ENCODE measurements around the gene TMEM187. TPM values are rescaled to one million over a fixed set of nuclear protein-coding genes. Genes with fewer than 3 reads are reported as not detected.
A peak's percentile ranks its signal among the peaks of the same experiment; 100 is the strongest.

The TMEM187 gene
- total RNA-seq, 1 donor from 2014 or later = 5.3 TPM

- Histone ChIP-seq H3K4me3 (ENCODE audit: low read depth, low read length) (no peak overlapping the region), H3K36me3 (ENCODE audit: control insufficient read depth, insufficient read depth, low read length) (peaks cover 11% of the 10 kb centered on the region), H3K27me3 (ENCODE audit: control insufficient read depth, insufficient read depth, low read length) (no peaks in the 10 kb centered on the region)
- no peak for FAIRE-seq
- DNase-seq (ENCODE audit: low read depth) = no peak
- TF ChIP-seq, protein P1, sequence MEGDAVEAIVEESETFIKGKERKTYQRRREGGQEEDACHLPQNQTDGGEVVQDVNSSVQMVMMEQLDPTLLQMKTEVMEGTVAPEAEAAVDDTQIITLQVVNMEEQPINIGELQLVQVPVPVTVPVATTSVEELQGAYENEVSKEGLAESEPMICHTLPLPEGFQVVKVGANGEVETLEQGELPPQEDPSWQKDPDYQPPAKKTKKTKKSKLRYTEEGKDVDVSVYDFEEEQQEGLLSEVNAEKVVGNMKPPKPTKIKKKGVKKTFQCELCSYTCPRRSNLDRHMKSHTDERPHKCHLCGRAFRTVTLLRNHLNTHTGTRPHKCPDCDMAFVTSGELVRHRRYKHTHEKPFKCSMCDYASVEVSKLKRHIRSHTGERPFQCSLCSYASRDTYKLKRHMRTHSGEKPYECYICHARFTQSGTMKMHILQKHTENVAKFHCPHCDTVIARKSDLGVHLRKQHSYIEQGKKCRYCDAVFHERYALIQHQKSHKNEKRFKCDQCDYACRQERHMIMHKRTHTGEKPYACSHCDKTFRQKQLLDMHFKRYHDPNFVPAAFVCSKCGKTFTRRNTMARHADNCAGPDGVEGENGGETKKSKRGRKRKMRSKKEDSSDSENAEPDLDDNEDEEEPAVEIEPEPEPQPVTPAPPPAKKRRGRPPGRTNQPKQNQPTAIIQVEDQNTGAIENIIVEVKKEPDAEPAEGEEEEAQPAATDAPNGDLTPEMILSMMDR (IDR thresholded peaks at IDR 0.05; ENCODE audit: insufficient read depth, low read length, severe bottlenecking) = no peak
Observed at GRCh38 chrX:153965406-153965805, 7.1 kb upstream of the TMEM187 start.

GRCh38 chrX:153966283-153966688, 6.3 kb upstream of the TMEM187 start:
- DNase-seq (ENCODE audit: low read depth) (no peak), FAIRE-seq (no peak)
- Histone ChIP-seq H3K27me3 (ENCODE audit: control insufficient read depth, insufficient read depth, low read length) (no peaks in the 10 kb centered on the region), H3K36me3 (ENCODE audit: control insufficient read depth, insufficient read depth, low read length) (peaks cover 11% of the 10 kb centered on the region), H3K4me3 (ENCODE audit: low read depth, low read length) (no peak overlapping the region)
- TF ChIP-seq, protein P1 (IDR thresholded peaks at IDR 0.05; ENCODE audit: insufficient read depth, low read length, severe bottlenecking) = no peak

DNA sequence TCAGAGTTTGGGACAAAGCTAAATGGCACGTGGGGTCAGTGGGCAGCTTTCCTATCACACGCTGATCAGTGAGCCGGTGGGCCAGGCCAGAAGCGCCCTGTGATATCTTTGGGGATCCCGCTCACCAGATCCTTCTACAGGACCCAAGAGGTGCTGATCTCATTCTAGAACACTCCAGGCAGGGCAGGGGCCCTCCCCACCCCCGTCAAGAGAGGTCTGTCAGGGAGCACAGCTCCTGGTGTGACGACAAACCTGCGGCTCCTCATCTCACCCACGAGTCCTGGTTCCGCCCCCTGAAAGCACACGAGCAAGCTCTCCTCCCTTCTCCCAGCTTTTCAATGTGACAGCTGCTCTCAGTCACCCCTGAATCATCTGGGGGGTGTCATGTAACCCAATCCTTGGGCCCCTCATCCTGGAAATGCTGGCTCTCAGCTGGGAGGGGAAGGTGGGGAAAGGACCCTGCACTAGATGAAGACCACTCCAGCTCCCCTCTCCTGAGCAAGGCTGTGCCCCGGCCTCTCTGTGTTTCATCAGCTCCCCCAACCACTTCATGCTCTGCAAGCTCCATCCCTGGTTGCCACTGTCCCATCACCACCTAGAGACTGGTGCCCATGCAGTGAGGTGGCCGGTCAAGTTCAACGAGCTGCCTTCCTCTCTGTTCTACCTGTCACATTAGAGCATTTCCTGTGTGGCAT, 5.6 kb upstream of the TMEM187 start:
- FAIRE-seq (peak; percentile 18), DNase-seq (ENCODE audit: low read depth) (no peak)
- peaks cover 6% of the 10 kb centered on the region for H3K36me3 ChIP-seq (ENCODE audit: control insufficient read depth, insufficient read depth, low read length)
- no peaks in the 10 kb centered on the region for H3K27me3 ChIP-seq (ENCODE audit: control insufficient read depth, insufficient read depth, low read length)
- no peak overlapping the region for H3K4me3 ChIP-seq (ENCODE audit: low read depth, low read length)
- TF ChIP-seq, protein P1 (IDR thresholded peaks at IDR 0.05; ENCODE audit: insufficient read depth, low read length, severe bottlenecking) = no peak

DNA sequence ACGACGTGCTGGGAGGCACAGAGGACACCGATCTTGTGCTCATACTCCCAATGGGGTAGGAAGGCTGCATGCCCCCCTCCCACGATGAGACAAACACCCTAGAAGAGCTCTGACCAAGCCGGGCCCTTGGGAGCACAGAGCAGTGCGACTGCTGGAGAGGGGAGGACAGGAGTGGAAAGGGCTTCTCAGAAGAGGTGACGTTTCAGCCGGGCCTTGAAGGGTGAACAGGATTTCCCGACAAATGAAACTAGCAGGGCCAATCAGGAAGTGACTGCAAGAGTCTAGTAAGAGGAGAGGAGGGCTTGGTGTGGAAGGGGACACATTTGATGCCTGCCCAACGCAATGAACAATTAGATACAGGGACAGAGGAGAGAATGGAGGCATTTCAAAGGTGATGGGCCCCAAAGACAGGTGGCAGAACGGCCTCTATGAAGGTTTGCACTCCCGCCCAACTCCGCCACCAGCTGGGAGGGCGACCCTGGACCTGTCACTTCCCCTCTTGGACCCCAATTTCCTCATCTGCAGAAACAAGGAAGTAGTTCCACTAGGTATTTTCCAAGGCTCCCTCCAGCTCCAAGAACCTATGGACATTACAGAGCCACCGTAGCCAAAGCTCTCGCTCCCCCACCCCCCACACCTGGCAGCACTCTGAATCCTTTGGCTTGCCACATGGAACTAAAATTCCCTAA, 4.9 kb upstream of the TMEM187 start:
- no peak for FAIRE-seq
- Histone ChIP-seq H3K27me3 (ENCODE audit: control insufficient read depth, insufficient read depth, low read length) (no peaks in the 10 kb centered on the region), H3K36me3 (ENCODE audit: control insufficient read depth, insufficient read depth, low read length) (peaks cover 3% of the 10 kb centered on the region), H3K4me3 (ENCODE audit: low read depth, low read length) (no peak overlapping the region)
- no peak for DNase-seq (ENCODE audit: low read depth)
- TF ChIP-seq, protein P1 (IDR thresholded peaks at IDR 0.05; ENCODE audit: insufficient read depth, low read length, severe bottlenecking) = no peak

GRCh38 chrX:153968255-153968654, 4.3 kb upstream of the TMEM187 start:
- FAIRE-seq (no peak), DNase-seq (ENCODE audit: low read depth) (no peak)
- TF ChIP-seq, protein P1 (IDR thresholded peaks at IDR 0.05; ENCODE audit: insufficient read depth, low read length, severe bottlenecking) = no peak
- peaks cover 2% of the 10 kb centered on the region for H3K36me3 ChIP-seq (ENCODE audit: control insufficient read depth, insufficient read depth, low read length)
- no peaks in the 10 kb centered on the region for H3K27me3 ChIP-seq (ENCODE audit: control insufficient read depth, insufficient read depth, low read length)
- no peak overlapping the region for H3K4me3 ChIP-seq (ENCODE audit: low read depth, low read length)

Data from bronchial epithelial cell (primary cell).